Left forelimb (tissue), 1 donor: ENCODE data around the gene ANKRD39.
"Not testable (repeated sequence)": the region's sequence is repeated elsewhere in the genome, so short reads cannot be mapped to it uniquely, and the experiment has no call there.

Source experiments
- DNase-seq: peaks from one replicate; pipeline ENCODE4 v3.0.0-alpha.2; 2018; ENCODE audit warnings: low spot score

The ANKRD39 gene

DNA sequence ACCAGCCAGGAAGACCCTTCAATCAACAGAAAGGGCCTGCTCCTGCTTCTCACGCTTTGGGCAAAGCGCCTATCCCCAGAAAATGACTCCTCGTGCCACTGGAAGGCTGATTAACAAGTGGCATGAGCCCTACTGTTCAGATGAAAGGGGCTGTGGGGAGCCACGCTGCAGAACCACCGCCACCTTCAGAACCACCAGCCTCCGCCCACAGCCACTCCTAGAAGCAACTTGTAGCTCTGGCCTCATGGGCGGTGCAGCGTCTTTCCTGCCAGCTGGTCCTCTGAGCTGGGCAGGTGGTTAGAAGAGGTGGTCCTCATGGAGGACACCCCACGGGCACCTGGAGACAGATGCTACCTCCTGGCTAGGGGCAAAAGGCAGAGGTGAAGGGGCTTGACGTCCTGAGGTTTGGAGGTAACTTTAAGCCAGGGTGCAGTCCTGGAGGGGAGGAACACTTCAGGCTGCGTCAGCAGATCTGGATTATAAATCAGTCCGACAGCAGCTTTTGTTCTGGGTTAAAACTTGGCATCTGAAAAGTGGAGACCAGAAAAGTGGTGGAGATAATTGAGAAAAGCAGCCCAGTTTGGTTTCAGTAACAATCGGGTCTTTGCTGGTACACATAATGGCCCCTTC, 12.9 kb upstream of the ANKRD39 start:
- DNase-seq = no peak

DNA sequence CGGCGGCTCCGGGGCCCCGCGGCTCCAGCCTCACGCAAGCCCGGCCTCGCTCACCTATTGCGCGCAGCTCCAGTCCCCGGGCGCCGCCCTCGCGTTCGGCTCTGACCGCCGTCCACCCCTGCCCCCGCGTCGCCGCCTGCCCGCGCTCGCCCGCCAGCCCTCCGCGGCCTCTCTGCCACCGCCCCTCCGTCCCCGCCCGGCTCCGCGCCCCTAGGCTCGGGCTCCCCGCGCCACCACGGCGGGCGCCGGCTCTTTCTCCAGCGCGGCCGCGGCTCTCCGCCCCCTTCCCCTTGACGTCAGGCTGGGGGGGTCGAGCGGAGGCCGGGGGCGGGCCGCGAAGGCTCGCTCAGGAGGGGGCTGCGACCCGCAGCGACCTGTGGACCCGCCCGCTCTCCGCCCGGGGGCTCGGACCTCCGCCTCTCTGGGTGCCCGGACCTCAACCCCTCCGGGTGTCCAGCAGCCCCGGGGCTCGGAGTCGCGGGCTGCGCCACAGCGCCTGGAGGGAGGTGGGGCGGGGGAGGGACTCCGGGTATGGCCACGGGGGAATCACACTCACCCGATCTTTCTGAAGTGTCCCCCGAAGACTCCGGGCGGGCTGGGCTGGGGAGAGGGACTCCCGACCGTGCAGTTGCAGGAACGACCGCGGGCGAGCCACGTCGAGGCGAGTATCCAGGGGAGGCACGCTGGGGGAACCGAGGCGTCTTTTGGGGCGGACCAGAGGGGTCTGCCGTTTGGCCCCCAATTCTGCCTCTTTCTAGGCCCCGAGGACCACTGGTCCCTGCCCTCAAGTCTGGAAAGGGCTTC, 12.2 kb upstream of the ANKRD39 start, which contains the start of gene SEMA4C:
SEMA4C (minus strand) TSS at position 259 of the 804 bp plus-strand sequence. CDS start 2,194 bp downstream, outside the sequence.
- DNase-seq = peak; percentile 85

DNA sequence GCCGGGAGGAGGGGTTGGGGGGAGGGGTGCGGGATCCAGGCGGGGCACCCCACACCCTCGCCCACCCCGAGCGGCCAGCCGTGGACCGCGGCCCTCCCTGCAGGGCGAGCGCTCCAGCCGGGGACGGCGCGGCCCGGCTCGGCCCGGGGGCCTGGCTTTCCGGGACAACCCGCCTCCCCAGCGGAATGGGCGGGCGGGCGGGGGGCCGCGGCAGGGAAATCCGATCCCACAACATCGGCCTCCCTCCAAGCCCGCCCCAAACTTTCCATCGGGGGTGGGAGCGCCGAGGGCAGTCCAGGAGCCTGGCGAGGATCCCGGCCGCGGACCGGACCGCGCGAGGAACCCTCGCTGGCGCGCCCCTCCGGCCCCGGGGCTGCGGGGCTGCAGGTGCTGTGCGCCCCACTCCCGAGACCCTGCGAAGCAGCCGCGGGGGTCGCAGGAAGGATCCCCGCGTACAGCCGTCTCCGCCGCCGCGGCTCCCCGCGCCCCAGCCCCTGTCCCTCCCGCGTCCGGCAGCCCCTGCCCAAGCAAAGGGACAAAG, 11.5 kb upstream of the ANKRD39 start:
- peak; percentile 93 for DNase-seq

DNA sequence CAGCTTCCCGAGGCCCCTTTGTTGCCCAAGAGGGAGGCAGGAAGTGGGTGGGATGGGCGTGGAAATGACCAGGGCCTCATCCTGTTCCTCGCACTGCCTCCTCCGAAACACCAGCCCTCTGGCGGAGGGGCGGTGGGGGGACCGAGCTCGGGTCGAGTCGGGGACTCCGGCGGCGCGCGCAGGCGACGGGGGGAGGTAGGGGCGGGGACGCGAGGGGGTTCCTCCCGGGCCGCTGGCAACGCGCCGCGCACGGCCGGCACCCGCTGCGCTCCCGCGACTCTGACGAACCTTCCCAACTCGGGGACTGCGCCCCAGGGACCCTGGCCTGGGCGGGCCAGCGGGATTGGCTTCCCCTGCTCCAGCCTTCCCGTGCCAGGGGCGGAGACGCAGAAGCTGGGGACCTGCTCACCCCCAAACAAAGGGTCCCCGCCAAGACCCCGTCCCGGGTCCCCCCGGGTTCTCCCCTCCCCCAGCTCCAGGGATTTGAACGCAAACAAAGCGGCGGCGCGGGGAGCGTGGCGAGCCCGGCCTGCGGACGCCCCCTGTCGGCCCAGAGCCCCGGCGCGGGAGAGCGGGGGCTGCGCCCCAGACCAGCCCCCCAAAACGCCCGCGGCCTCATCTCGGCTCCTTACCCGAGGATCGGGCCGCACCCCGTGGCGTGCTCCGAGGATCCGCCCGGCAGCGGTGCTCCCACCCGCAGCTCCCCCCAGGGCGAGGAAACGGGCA, 10.9 kb upstream of the ANKRD39 start:
- peak; percentile 91 for DNase-seq

DNA sequence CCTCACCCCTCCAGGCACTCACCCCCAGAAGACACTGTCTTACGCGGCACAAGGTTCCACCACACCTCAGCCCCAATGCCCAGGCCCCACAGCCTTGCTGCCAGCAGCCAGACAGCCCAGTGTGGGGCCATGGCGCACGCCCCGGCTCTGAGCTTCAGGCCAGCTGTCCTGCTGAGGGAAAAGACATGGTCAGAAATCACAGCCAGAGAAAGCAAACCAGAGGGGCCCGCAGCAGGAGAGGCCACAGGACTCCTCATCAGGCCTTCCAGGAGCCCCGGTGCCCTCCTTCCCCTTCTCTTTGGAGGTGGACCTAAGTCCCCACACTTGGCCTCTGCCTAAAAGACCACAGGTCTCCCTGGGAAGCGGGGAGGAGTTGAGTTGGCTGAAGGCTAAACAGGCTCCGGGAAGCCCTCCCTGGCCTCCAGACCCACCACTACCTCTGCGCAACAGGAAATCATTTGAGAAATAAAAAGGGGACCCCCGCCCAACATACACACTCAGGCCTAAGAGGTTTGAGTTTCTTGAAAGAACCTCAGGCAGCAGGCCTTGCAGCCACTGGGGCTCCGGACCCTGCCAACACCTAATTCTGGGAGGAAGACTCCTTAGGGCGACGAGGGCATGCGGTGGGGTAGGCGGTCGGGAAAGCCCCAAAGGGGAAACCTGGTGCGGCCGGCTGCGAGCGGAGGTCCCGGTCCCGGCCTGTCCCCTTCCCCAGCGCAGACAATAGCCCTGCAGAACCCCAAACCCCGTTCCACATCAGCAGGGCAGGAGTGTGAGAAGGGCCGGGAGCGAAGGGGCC, 10.1 kb upstream of the ANKRD39 start:
- no peak for DNase-seq

DNA sequence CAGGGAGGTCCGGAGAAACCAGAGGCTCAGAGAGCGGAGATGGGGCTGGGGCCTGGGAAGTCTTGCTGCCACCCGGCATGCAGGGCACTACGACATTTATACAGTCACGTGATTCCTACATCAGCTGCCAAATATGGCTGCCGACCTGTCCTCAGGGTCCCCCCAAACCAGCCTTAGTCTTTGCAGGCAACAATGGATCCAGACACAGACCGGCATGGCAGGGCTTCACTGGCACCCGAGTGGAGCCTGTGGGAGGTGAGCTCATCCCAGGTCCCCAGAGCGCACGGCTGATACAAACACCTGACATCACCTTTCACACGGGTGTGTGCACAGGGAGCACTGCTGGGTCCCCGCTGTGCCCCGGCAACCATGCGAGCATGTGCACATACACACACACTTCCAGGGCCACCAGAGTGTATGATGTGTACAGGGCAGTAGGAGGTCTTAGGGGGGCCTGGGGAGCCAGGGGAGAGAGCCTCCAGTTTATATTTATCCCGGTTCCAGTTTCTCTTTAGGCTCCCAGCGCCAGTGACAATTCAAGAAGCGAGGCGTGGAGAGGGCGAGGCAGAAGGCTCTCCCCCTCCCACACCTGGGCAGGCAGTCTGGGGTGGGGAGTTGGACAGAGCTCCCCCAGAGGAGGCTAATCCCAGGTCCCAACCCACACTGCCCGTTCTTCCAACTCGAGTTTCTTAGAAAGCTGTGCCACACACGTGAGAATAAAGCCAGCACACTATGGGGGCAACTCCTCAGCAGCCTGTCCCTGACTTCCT, 9.4 kb upstream of the ANKRD39 start:
- DNase-seq = no peak

DNA sequence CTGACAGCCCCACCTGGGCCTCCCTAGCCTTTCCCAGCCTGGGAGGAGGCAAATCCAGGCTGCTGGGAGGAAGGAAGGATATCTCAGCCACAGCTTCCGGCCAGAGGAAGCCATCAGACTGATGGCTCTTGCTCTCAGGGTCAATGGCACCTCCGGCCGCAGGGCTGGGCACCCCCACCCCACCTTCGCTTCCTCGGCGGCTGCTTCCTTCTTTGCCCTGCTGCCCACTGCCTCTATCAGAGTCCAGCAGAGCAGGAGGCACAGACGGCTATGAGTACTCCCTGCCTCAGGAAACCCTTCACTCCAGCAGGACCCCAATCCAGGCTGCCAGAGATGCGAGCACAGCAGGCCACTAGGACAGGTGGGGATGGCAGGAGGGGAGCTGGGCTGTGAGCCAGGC, 8.8 kb upstream of the ANKRD39 start:
- DNase-seq = no peak

DNA sequence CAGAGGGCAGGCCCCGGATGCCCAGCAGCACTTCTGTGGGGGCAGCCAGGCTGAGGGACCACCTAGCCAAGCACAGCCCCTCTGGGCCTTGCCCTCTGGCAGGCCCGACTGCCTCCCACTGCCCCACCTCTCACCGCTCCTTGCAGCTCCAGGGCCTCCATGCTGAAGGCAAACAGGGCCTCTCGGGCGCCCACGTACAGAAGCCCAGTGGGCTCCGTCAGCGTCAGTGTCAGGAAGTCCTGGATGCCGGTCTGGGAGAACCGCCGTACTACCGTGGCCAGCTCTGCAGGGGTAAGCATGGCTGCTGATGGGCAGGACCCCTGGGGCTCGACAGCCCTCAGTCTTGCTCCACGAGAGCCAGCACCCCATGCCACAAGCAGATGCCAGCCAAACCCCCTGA, 8.3 kb upstream of the ANKRD39 start:
- no peak for DNase-seq

DNA sequence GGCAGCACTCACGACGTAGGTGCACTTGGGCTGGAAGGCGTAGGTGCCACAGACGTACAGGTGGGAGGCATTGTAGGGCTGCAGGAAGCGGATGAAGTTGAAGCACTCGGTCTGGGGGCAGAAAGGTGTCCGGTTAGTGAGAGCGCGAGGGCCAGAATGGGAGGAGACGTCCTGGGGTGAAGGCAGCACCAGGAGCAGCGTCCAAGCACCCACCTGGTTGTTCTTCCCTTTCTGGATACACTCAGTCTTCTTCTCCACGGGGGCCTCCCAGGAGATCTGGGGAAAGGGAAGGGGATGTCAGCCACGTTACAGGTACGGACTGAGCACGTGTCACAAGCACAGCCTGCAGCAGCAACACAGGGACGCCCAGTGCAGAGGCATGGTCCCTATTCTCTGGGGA, 7.8 kb upstream of the ANKRD39 start:
- no peak for DNase-seq

DNA sequence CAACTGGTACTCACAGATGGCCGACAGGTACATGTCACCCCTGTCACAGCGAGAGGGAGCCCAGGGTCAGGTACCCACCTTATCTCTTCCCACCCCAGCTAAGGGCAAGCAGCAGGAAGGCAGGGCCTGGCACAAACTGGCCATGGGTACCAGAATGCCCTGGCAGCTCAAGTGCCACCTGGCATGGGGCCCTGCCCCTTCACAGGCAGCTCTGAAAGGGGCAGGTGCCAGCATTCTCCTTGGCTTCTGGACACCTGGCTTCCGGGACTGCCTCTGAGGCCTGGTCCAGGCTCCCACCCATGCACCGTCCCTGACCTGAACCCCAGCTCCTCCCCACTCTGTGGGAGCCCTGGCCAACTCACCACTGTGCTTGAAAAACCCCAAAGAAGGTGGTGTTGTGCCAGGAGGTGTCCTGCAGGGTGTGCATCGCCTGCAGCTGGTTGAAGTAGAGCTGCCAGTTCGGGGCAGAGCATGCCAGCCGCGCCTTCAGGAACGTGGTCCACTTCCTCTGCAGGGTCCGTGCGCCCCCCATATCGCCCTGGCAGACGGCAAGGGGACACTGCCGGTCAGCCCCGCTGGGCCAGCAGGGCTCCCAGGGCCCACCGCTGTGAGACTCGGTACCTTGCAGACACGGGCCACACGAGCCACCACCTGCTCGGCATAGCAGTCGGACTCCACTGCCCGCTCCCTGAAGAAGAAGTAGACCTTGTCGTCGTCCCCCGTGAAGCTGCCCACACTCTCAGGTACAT, 6.7 kb upstream of the ANKRD39 start:
- no peak for DNase-seq

DNA sequence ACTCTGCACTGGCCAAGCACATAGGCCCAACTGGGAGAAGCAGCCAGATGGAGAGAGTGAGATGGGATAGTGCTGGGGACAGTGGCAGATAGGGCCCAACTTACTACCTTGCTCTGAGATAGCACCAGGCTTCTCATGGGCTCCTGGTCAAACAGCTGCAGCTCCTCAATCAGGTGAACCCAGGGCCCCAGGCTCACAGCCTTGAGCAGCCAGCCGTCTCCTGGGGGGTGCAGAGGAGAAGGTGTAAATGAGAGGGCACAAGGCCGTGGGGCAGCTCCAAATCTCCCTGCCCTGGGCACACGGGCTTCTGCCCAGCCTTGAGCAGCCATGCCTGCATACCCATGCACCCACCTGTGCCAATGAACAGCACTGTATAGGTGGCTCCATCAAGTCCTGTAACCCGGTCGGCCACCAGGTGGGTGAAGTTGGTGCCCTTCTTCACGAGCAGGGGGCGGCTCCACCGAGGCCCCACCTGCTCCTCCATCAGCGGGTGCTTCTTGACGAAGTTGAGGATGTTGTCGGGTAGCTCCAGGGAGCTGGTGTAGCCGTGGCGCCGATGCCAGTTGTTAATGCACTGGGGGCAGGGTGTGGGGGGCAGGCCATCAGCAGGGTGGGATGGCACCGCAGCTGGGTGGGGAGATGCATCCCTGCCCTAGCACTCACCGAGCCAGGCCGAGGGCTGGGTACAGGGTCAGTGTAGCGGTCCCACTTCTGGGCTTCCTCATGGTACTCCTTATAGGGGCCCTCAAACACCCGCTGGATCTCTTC, 5.9 kb upstream of the ANKRD39 start:
- no peak for DNase-seq

DNA sequence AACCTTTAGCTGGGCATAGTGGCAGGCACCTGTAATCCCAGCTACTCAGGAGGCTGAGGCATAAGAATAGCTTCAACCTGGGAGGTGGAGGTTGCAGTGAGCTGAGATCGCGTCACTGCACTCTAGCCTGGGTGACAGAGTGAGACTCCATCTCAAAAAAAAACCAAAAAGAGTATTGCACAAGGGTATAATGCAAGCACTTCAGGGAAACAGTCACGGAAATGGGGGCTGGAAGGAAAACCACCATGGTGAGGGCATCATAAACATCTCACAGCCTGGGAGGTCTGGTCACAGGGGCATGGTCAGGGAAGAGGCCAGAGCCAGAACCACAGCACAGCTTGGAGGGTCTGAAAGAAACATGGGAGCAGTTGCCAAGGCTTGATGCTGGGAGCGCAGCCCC, 5.2 kb upstream of the ANKRD39 start:
- DNase-seq = not testable (repeated sequence)

DNA sequence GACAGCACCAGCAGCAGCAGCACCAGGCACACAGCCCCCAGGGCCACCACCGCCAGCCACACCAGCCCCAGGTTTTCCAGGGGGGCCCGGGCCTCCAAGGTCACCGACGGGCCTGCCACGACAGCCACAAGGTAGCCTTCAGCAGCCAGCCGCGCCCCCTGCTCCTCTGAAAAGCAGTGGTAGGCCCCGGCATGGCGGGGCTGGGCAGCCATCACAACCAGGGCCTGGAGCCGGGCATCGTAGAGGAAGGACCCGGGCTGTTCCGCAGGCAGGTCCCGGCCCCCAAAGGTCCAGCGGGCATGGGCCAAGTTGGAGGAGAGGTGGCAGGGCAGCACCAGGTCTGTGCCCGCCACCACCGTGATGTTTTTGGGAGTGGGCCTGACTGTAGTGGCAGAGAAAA, 3.3 kb upstream of the ANKRD39 start:
- no peak for DNase-seq

DNA sequence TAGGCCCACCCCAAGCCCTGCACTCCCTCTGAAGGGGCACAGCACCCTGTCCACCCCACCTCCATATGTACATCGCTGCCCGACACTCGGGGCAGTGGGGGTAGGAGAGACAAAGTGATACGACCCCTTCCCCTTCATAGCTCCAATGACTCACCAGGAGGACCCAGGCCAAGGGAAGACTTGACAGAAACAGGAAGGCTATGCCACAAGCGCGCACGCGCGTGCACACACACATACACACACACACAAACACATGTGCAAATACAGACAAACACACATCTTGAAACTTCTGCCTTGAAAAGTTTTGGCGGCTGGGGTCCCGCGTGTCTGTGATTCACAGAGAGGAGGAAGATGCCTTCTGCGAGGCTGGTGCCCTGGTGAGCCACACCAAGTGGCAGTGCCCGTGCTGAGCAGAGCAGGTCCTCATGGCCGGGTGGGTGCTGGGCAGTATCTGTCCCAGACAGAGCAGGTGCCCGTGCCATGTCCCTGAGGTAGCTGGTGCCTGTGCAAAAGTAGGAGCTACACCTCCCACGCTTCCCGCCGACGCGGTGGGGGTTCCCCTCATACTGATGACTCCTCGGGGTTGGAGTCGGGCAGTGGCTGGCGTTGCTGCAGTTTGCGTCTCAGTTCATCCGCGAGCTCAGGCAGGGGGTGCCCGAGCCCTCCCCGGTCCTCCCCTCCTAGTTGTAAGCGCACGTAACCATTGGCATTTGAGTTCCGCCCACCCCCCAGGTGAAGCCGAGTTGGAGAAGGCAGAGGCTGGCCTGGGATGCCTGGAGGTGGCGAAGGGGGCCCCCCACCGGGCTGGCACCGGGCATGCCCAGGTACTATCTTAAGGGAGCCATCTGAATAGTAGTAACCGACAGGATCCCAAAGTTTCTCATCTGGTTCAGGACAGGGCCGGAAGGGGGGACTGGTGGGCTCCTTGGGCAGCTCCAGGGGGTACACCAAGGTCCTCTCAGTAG, 2.5 kb upstream of the ANKRD39 start:
- no peak for DNase-seq

DNA sequence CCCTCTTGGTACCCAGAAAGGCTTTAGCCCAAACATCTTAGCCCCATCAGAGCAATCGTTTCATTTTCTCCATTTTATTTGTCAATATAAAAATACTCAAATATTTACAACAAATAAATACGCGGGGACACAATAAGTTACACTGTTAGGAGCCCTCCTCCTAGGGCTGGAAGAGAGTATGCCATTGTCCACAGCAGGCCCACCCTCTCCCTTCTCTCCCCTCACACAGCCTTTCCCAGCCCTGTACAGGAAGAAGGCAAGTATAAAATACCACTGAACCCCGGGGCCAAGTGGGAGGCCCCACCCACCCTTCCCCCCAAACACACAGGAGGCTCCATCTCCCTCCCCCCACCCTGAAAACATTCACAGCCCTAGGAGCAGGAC, 1.9 kb upstream of the ANKRD39 start:
- no peak for DNase-seq

DNA sequence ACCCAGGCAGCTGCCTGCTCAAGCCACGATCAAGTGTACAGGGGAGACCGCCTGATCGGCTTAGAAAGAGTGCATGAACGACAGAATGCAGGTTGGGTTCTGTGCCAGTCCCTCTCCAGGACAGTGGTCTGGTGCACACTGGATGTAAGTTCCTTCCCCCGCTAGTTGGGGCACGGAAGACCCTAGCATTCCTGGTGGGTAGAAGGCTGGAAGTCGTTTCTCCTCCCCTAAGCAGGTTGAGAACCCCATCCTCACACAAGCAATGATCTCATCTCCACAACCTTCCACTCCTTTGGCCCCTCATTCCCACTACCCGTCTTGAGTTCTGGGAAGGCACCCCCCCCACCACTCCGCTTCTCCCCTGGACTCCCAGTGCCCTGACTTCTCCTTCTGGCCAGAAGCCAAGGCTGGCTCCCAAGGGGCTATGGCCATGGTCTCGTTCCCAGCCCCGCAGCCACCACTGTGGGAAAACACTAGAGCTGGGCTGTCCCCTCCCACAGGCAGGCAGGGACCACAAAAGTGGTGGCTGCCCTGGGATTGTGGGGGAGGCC, 1.4 kb upstream of the ANKRD39 start:
- no peak for DNase-seq

DNA sequence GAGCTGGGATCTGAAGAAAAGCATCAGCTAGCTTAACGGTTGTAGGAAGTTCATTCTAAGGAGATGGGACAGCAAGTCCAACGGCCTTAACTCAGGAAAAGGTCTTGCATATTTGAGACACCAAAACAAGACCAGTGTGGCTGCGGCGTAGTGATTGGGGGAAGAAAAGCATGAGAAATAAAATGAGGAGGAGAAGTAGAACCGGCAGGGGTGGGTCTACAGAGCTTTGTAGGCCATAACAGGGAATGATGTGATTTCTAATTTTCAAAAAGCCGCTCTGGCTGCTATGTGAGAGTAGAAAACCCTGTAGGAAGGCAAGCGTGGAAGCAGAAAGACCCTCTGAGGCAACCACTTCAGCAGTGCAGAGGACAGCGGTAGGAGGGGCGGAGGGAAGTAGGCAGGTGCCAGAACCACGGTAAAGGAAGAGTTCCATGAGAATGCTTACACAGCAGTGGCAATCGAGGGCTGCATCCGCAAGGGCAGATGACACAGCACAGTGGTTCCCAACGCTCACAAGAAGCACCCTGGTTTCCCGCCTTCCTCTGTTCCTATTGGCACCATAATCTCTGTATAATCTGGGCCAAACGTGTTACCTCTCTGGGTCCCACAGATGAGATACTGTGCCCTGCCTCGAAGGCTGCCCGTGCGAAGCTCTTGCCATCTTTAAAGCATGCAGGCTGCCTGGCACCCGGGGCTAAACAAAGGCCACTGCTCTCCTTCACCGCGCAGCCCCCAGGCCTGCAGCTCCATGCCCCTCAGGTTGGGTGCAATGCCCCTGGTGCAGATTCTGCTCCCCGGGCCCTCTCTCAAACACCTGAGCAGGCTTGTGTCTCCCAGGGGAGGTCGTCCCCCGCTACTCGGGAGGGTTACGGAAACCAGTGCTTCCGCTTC, 795 bp downstream of the ANKRD39 start:
- DNase-seq = no peak
